ENCODE results near the gene COMMD1. TPM values are rescaled to one million over a fixed set of nuclear protein-coding genes. Genes with fewer than 3 reads are reported as not detected.

The COMMD1 gene
- total RNA-seq, 1 donor from 2014 or later, result 33.0 TPM

GRCh38 chr2:62110415-62111025 lies 205.0 kb downstream of the COMMD1 start:
- no peaks in the 10 kb centered on the region for H3K27me3 Mint-ChIP-seq
- peaks cover 11% of the 10 kb centered on the region for H3K4me1 Mint-ChIP-seq (ENCODE audit: low read depth)
- no peak overlapping the region for H3K27ac Mint-ChIP-seq
- no peaks in the 10 kb centered on the region for H3K9me3 Mint-ChIP-seq (ENCODE audit: low read depth)
- DNase-seq (ENCODE audit: low spot score, unreplicated experiment), result no peak
- TF ChIP-seq CTCF (IDR thresholded peaks at IDR 0.05; ENCODE audit: unreplicated experiment), result no peak
- no peaks in the 10 kb centered on the region for H3K36me3 Mint-ChIP-seq (ENCODE audit: insufficient read depth)
- H3K4me3 Mint-ChIP-seq (ENCODE audit: low read depth), result no peak overlapping the region

- Mint-ChIP-seq H3K9me3 (ENCODE audit: low read depth) (no peaks in the 10 kb centered on the region), H3K4me3 (ENCODE audit: low read depth) (no peak overlapping the region), H3K36me3 (ENCODE audit: insufficient read depth) (no peaks in the 10 kb centered on the region), H3K27me3 (no peaks in the 10 kb centered on the region), H3K27ac (no peak overlapping the region), H3K4me1 (ENCODE audit: low read depth) (peaks cover 11% of the 10 kb centered on the region)
- no peak for DNase-seq (ENCODE audit: low spot score, unreplicated experiment)
- no peak for TF ChIP-seq CTCF (IDR thresholded peaks at IDR 0.05; ENCODE audit: unreplicated experiment)
Measured at GRCh38 chr2:62112179-62112578, 206.7 kb downstream of the COMMD1 start.

GRCh38 chr2:62114564-62114963 lies 209.1 kb downstream of the COMMD1 start:
- TF ChIP-seq CTCF (IDR thresholded peaks at IDR 0.05; ENCODE audit: unreplicated experiment), result no peak
- H3K27me3 Mint-ChIP-seq, result no peaks in the 10 kb centered on the region
- H3K4me1 Mint-ChIP-seq (ENCODE audit: low read depth), result peaks cover 9% of the 10 kb centered on the region
- no peak for DNase-seq (ENCODE audit: low spot score, unreplicated experiment)
- H3K9me3 Mint-ChIP-seq (ENCODE audit: low read depth), result no peaks in the 10 kb centered on the region
- no peak overlapping the region for H3K27ac Mint-ChIP-seq
- H3K4me3 Mint-ChIP-seq (ENCODE audit: low read depth), result no peak overlapping the region
- no peaks in the 10 kb centered on the region for H3K36me3 Mint-ChIP-seq (ENCODE audit: insufficient read depth)

GRCh38 chr2:62116983-62117382 lies 211.5 kb downstream of the COMMD1 start:
- no peaks in the 10 kb centered on the region for H3K9me3 Mint-ChIP-seq (ENCODE audit: low read depth)
- H3K27ac Mint-ChIP-seq, result no peak overlapping the region
- no peak overlapping the region for H3K4me3 Mint-ChIP-seq (ENCODE audit: low read depth)
- peaks cover 2% of the 10 kb centered on the region for H3K4me1 Mint-ChIP-seq (ENCODE audit: low read depth)
- no peaks in the 10 kb centered on the region for H3K36me3 Mint-ChIP-seq (ENCODE audit: insufficient read depth)
- DNase-seq (ENCODE audit: low spot score, unreplicated experiment), result no peak
- no peak for TF ChIP-seq CTCF (IDR thresholded peaks at IDR 0.05; ENCODE audit: unreplicated experiment)
- H3K27me3 Mint-ChIP-seq, result no peaks in the 10 kb centered on the region

- Mint-ChIP-seq H3K9me3 (ENCODE audit: low read depth) (no peaks in the 10 kb centered on the region), H3K4me3 (ENCODE audit: low read depth) (no peak overlapping the region), H3K27me3 (no peaks in the 10 kb centered on the region), H3K36me3 (ENCODE audit: insufficient read depth) (no peaks in the 10 kb centered on the region), H3K4me1 (ENCODE audit: low read depth) (peaks cover 2% of the 10 kb centered on the region), H3K27ac (no peak overlapping the region)
- no peak for DNase-seq (ENCODE audit: low spot score, unreplicated experiment)
- TF ChIP-seq CTCF (IDR thresholded peaks at IDR 0.05; ENCODE audit: unreplicated experiment), result no peak
Measured at GRCh38 chr2:62118160-62118559, 212.7 kb downstream of the COMMD1 start.
